ENCODE measurements around the gene SMARCD3. TPM values are rescaled to one million over a fixed set of nuclear protein-coding genes. Genes with fewer than 3 reads are reported as not detected.

Gene SMARCD3
- total and polyA plus RNA-seq, 8 donors, result 11.6 to 105 (median 30.3) TPM

GRCh38 chr7:151210087-151210854 lies 38.2 kb downstream of the SMARCD3 start, which contains the start of gene H2BK1:
Gene H2BK1, minus strand, starts transcription at chr7:151210488. Its CDS starts 170 bp downstream, at chr7:151210318.
- peaks cover 0 to 15% (median 8%) of the 10 kb centered on the region in 3 donors for H3K27me3 ChIP-seq
- no peak within 1 kb of the TSS for H3K4me3 ChIP-seq
- intact Hi-C loops (cut with DNase I; ENCODE audit: low total_unique reads), result no loop called here
- H3K4me1 ChIP-seq, result no peaks in the 10 kb centered on the region
- TF ChIP-seq, protein P1, sequence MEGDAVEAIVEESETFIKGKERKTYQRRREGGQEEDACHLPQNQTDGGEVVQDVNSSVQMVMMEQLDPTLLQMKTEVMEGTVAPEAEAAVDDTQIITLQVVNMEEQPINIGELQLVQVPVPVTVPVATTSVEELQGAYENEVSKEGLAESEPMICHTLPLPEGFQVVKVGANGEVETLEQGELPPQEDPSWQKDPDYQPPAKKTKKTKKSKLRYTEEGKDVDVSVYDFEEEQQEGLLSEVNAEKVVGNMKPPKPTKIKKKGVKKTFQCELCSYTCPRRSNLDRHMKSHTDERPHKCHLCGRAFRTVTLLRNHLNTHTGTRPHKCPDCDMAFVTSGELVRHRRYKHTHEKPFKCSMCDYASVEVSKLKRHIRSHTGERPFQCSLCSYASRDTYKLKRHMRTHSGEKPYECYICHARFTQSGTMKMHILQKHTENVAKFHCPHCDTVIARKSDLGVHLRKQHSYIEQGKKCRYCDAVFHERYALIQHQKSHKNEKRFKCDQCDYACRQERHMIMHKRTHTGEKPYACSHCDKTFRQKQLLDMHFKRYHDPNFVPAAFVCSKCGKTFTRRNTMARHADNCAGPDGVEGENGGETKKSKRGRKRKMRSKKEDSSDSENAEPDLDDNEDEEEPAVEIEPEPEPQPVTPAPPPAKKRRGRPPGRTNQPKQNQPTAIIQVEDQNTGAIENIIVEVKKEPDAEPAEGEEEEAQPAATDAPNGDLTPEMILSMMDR (IDR thresholded peaks at IDR 0.05), result no peak
- TF ChIP-seq POLR2AphosphoS5 (IDR thresholded peaks at IDR 0.05), result no peak
- no peak for TF ChIP-seq EP300 (IDR thresholded peaks at IDR 0.05)
- TF ChIP-seq POLR2A (IDR thresholded peaks at IDR 0.05), result no peak
- H3K9me3 ChIP-seq, result no peaks in the 10 kb centered on the region
- DNase-seq, result no peak
- H3K36me3 ChIP-seq, result peaks cover 22 to 35% (median 33%) of the 10 kb centered on the region in 4 donors
- 73 to 78% (median 77%) methylated on average over 16 to 17 of the region's 17 CpGs for WGBS, 5 donors
- H3K27ac ChIP-seq, result no peak within 1 kb of the TSS

DNA sequence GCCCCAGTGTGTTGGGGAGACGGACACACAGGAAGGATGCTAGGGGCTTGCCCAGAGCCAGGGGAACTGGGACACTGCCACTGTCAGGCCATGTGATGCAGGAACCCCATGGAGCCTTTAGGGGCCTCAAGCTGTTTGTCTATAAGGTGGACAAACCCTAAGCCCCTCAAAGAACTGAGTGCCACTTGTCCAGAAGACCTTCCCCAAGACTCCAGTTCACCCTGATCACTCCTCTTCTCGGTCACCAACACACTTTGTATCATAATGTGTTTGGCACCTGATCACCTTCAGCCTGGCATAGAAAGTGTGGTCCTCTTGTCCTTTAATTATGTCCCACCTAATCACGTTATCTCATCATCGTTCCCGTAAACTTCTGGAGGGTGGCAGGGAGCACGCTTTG lies 38.9 kb downstream of the SMARCD3 start:
- Histone ChIP-seq H3K27me3 (peaks cover 0 to 22% (median 15%) of the 10 kb centered on the region in 3 donors), H3K4me1 (no peaks in the 10 kb centered on the region), H3K9me3 (no peaks in the 10 kb centered on the region), H3K27ac (no peak overlapping the region), H3K36me3 (peaks cover 15 to 28% (median 26%) of the 10 kb centered on the region in 4 donors), H3K4me3 (no peak overlapping the region)
- WGBS, 5 donors, result 73 to 88% (median 77%) methylated on average over 6 of the region's 6 CpGs
- TF ChIP-seq POLR2AphosphoS5 (IDR thresholded peaks at IDR 0.05) (no peak), POLR2A (IDR thresholded peaks at IDR 0.05) (no peak), EP300 (IDR thresholded peaks at IDR 0.05) (no peak)
- TF ChIP-seq, protein P1 (IDR thresholded peaks at IDR 0.05), result no peak
- no peak for DNase-seq
- intact Hi-C loops (cut with DNase I; ENCODE audit: low total_unique reads), result no loop called here

- Histone ChIP-seq H3K4me1 (no peaks in the 10 kb centered on the region), H3K27ac (no peak overlapping the region), H3K27me3 (peaks cover 0 to 34% (median 21%) of the 10 kb centered on the region in 3 donors), H3K9me3 (no peaks in the 10 kb centered on the region), H3K4me3 (no peak overlapping the region), H3K36me3 (peaks cover 4 to 16% (median 14%) of the 10 kb centered on the region in 4 donors)
- no peak for DNase-seq
- intact Hi-C loops (cut with DNase I; ENCODE audit: low total_unique reads), result no loop called here
- WGBS, 5 donors, result 65 to 71% (median 67%) methylated on average over 9 of the region's 9 CpGs
- no peak for TF ChIP-seq EP300 (IDR thresholded peaks at IDR 0.05)
- TF ChIP-seq, protein P1 (IDR thresholded peaks at IDR 0.05), result no peak
- TF ChIP-seq POLR2A (IDR thresholded peaks at IDR 0.05), result no peak
- TF ChIP-seq POLR2AphosphoS5 (IDR thresholded peaks at IDR 0.05), result no peak
Measured at GRCh38 chr7:151208253-151208862, 40.1 kb downstream of the SMARCD3 start.

GRCh38 chr7:151207804-151208203 lies 40.7 kb downstream of the SMARCD3 start:
- intact Hi-C loops (cut with DNase I; ENCODE audit: low total_unique reads), result no loop called here
- Histone ChIP-seq H3K4me3 (no peak overlapping the region), H3K27me3 (peaks cover 0 to 40% (median 21%) of the 10 kb centered on the region in 3 donors), H3K36me3 (peaks cover 0 to 11% (median 8%) of the 10 kb centered on the region in 4 donors), H3K27ac (no peak overlapping the region), H3K4me1 (no peaks in the 10 kb centered on the region), H3K9me3 (no peaks in the 10 kb centered on the region)
- WGBS, 5 donors, result 55 to 63% (median 60%) methylated on average over 10 to 12 of the region's 12 CpGs
- TF ChIP-seq POLR2A (IDR thresholded peaks at IDR 0.05) (no peak), POLR2AphosphoS5 (IDR thresholded peaks at IDR 0.05) (no peak), EP300 (IDR thresholded peaks at IDR 0.05) (no peak)
- TF ChIP-seq, protein P1 (IDR thresholded peaks at IDR 0.05), result no peak
- DNase-seq, result no peak
